Hematopoietic multipotent progenitor cell treated with erythropoietin and hydrocortisone succinate and interleukin-3 and kit ligand, for 8 days (in vitro differentiated cells): ENCODE results near the gene DMPK.
"Not testable (repeated sequence)": the region's sequence is repeated elsewhere in the genome, so short reads cannot be mapped to it uniquely, and the experiment has no call there.

Experiments
- DNase-seq: peaks from one replicate; pipeline ENCODE4 v3.0.0-alpha.2; 2015

Gene DMPK

GRCh38 chr19:45767881-45768654 is 14.2 kb downstream of the DMPK start:
- peak; percentile 45 for DNase-seq

GRCh38 chr19:45767410-45767880 is 14.8 kb downstream of the DMPK start:
- no peak for DNase-seq

- DNase-seq: no peak
Measured at GRCh38 chr19:45766869-45767346, 15.4 kb downstream of the DMPK start.

GRCh38 chr19:45766296-45766868 is 15.9 kb downstream of the DMPK start:
- DNase-seq: no peak

GRCh38 chr19:45765702-45766295 is 16.5 kb downstream of the DMPK start:
- no peak for DNase-seq

GRCh38 chr19:45764945-45765701 is 17.2 kb downstream of the DMPK start:
- DNase-seq: no peak

- DNase-seq: no peak
Measured at GRCh38 chr19:45764475-45764874, 17.8 kb downstream of the DMPK start.

- no peak for DNase-seq
Measured at GRCh38 chr19:45763691-45764294, 18.5 kb downstream of the DMPK start.

- no peak for DNase-seq
Measured at GRCh38 chr19:45762870-45763631, 19.2 kb downstream of the DMPK start.

GRCh38 chr19:45761714-45762113 is 20.6 kb downstream of the DMPK start:
- no peak for DNase-seq

- DNase-seq: no peak
Measured at GRCh38 chr19:45758921-45759320, 23.4 kb downstream of the DMPK start.

- DNase-seq: no peak
Measured at GRCh38 chr19:45757695-45758094, 24.6 kb downstream of the DMPK start.

- DNase-seq: no peak
Measured at GRCh38 chr19:45754323-45754722, 28.0 kb downstream of the DMPK start.

- DNase-seq: no peak
Measured at GRCh38 chr19:45753548-45753947, 28.7 kb downstream of the DMPK start.

- DNase-seq: no peak
Measured at GRCh38 chr19:45752639-45753038, 29.7 kb downstream of the DMPK start.

GRCh38 chr19:45751483-45751882 is 30.8 kb downstream of the DMPK start:
- DNase-seq: not testable (repeated sequence)

- DNase-seq: no peak
Measured at GRCh38 chr19:45747513-45747912, 34.8 kb downstream of the DMPK start.

- DNase-seq: no peak
Measured at GRCh38 chr19:45746866-45747265, 35.4 kb downstream of the DMPK start.

GRCh38 chr19:45745606-45746005 is 36.7 kb downstream of the DMPK start:
- DNase-seq: no peak

GRCh38 chr19:45742969-45743368 is 39.3 kb downstream of the DMPK start:
- DNase-seq: no peak

GRCh38 chr19:45739498-45740439 is 42.5 kb downstream of the DMPK start:
- DNase-seq: peak; percentile 58
